Hepatocyte (in vitro differentiated cells): ENCODE results near the gene FOXC2. TPM values are rescaled to one million over a fixed set of nuclear protein-coding genes. Genes with fewer than 3 reads are reported as not detected.

Experiments used
- DNase-seq: peaks from one replicate; pipeline ENCODE4 v3.0.0-alpha.2; 2016; ENCODE audit warnings: low spot score
- H2AFZ ChIP-seq: fragments of 200-600 bp; sonication (generic); 2 replicates; pipeline ENCODE4 v1.6.0; 2016; ENCODE audit warnings: antibody characterized with exemption, mild to moderate bottlenecking
- H3K27ac ChIP-seq: fragments of 200-600 bp; sonication (generic); 2 replicates; pipeline ENCODE4 v1.5.1; 2016; ENCODE audit warnings: mild to moderate bottlenecking
- H3K27me3 ChIP-seq: fragments of 200-600 bp; sonication (generic); 2 replicates; pipeline ENCODE4 v1.6.1; 2016
- H3K36me3 ChIP-seq: fragments of 200-600 bp; sonication (generic); replicated peaks from 2 replicates; pipeline ENCODE4 v1.5.1; 2016; ENCODE audit warnings: low read depth; ENCODE audit not compliant: insufficient read depth
- H3K4me1 ChIP-seq: fragments of 200-600 bp; sonication (generic); 2 replicates; pipeline ENCODE4 v1.5.1; 2016; ENCODE audit warnings: mild to moderate bottlenecking, moderate library complexity; ENCODE audit not compliant: insufficient read depth
- H3K4me2 ChIP-seq: fragments of 200-600 bp; sonication (generic); 2 replicates; pipeline ENCODE4 v1.6.0; 2016
- H3K4me3 ChIP-seq: fragments of 200-600 bp; sonication (generic); 2 replicates; pipeline ENCODE4 v1.5.1; 2016; ENCODE audit warnings: mild to moderate bottlenecking
- H3K79me2 ChIP-seq: fragments of 200-600 bp; sonication (generic); 2 replicates; pipeline ENCODE4 v1.6.0; 2017; ENCODE audit warnings: mild to moderate bottlenecking
- H3K9me2 ChIP-seq: fragments of 200-600 bp; sonication (generic); replicated peaks from 2 replicates; pipeline ENCODE4 v1.6.0; 2017; ENCODE audit warnings: mild to moderate bottlenecking; ENCODE audit not compliant: insufficient read depth
- H3K9me3 ChIP-seq: fragments of 200-600 bp; sonication (generic); 2 replicates; pipeline ENCODE4 v1.5.1; 2016; ENCODE audit warnings: low read depth, mild to moderate bottlenecking
- H4K20me1 ChIP-seq: fragments of 200-600 bp; sonication (generic); 2 replicates; pipeline ENCODE4 v1.6.0; 2016; ENCODE audit warnings: mild to moderate bottlenecking; ENCODE audit not compliant: insufficient read depth, poor library complexity, severe bottlenecking
- CTCF ChIP-seq: fragments of 200-600 bp; sonication (generic); IDR thresholded peaks from 2 replicates; pipeline ENCODE4 v1.5.1; 2016; ENCODE audit warnings: antibody characterized with exemption, mild to moderate bottlenecking; ENCODE audit not compliant: poor library complexity
- EZH2 ChIP-seq: fragments of 200-600 bp; sonication (generic); IDR thresholded peaks from 2 replicates; pipeline ENCODE4 v1.6.1; 2016; ENCODE audit warnings: antibody characterized with exemption, mild to moderate bottlenecking, borderline replicate concordance
- EZH2phosphoT487 ChIP-seq: fragments of 200-600 bp; sonication (generic); IDR thresholded peaks from one replicate; pipeline ENCODE4 v1.6.1; 2018; ENCODE audit warnings: antibody characterized with exemption, mild to moderate bottlenecking, low read depth, moderate library complexity; ENCODE audit not compliant: unreplicated experiment, severe bottlenecking
- WGBS: methylation state at CpG from one replicate; pipeline ENCODE4 v1.1.6; 2016; ENCODE audit warnings: low lambda C conversion rate; ENCODE audit errors: missing lambda C conversion rate; 5-methylcytosine and 5-hydroxymethylcytosine counted together
- polyA plus RNA-seq: library from polyadenylated mRNA; unstranded; fragments of >200 nt; fragmentation: Nextera tagmentation; extraction: Ambion mirVana; gene quantifications from 2 replicates; pipeline ENCODE4 v1.2.1, GENCODE V29; 2016
- total RNA-seq: library from RNA; depleted of rRNA; stranded (reverse); fragments of >200 nt; gene quantifications from 2 replicates; pipeline ENCODE4 v1.2.3, GENCODE V29; 2014

The FOXC2 gene
- total and polyA plus RNA-seq, 2 experiments from 2014 or later = 0.30 TPM; not detected in 1

GRCh38 chr16:86533767-86534351 lies 32.8 kb upstream of the FOXC2 start:
- H3K4me1 ChIP-seq = no peaks in the 10 kb centered on the region
- H3K27ac ChIP-seq = no peak overlapping the region
- WGBS = 96% methylated on average over 8 of the region's 8 CpGs
- no peaks in the 10 kb centered on the region for H3K36me3 ChIP-seq
- no peaks in the 10 kb centered on the region for H3K27me3 ChIP-seq
- H3K9me3 ChIP-seq = no peaks in the 10 kb centered on the region
- no peak overlapping the region for H3K4me3 ChIP-seq
- H2AFZ ChIP-seq = no peak overlapping the region
- TF ChIP-seq CTCF = no peak
- TF ChIP-seq EZH2 = no peak
- TF ChIP-seq EZH2phosphoT487 = no peak
- no peak overlapping the region for H3K4me2 ChIP-seq
- DNase-seq = no peak
- no peaks in the 10 kb centered on the region for H4K20me1 ChIP-seq
- H3K9me2 ChIP-seq = no peaks in the 10 kb centered on the region
- no peaks in the 10 kb centered on the region for H3K79me2 ChIP-seq

- no peaks in the 10 kb centered on the region for H4K20me1 ChIP-seq
- no peaks in the 10 kb centered on the region for H3K79me2 ChIP-seq
- H3K27me3 ChIP-seq = no peaks in the 10 kb centered on the region
- 88% methylated on average over 16 of the region's 18 CpGs for WGBS
- no peaks in the 10 kb centered on the region for H3K4me1 ChIP-seq
- H3K9me3 ChIP-seq = no peaks in the 10 kb centered on the region
- TF ChIP-seq EZH2 = no peak
- no peak for TF ChIP-seq EZH2phosphoT487
- TF ChIP-seq CTCF = no peak
- no peaks in the 10 kb centered on the region for H3K36me3 ChIP-seq
- H3K9me2 ChIP-seq = no peaks in the 10 kb centered on the region
- H3K4me2 ChIP-seq = no peak overlapping the region
- H3K4me3 ChIP-seq = no peak overlapping the region
- H2AFZ ChIP-seq = no peak overlapping the region
- DNase-seq = no peak
- no peak overlapping the region for H3K27ac ChIP-seq
Measured at GRCh38 chr16:86534779-86535615, 31.6 kb upstream of the FOXC2 start.

GRCh38 chr16:86536621-86537020 lies 30.0 kb upstream of the FOXC2 start:
- WGBS = 97% methylated on average over 17 of the region's 17 CpGs
- H3K4me3 ChIP-seq = no peak overlapping the region
- no peaks in the 10 kb centered on the region for H3K79me2 ChIP-seq
- no peak overlapping the region for H3K27ac ChIP-seq
- no peaks in the 10 kb centered on the region for H3K36me3 ChIP-seq
- no peak for TF ChIP-seq EZH2phosphoT487
- no peak for TF ChIP-seq EZH2
- TF ChIP-seq CTCF = no peak
- no peaks in the 10 kb centered on the region for H3K4me1 ChIP-seq
- H3K27me3 ChIP-seq = no peaks in the 10 kb centered on the region
- no peak overlapping the region for H2AFZ ChIP-seq
- H3K9me3 ChIP-seq = no peaks in the 10 kb centered on the region
- H3K9me2 ChIP-seq = no peaks in the 10 kb centered on the region
- no peak overlapping the region for H3K4me2 ChIP-seq
- H4K20me1 ChIP-seq = no peaks in the 10 kb centered on the region
- DNase-seq = no peak
